ENCODE results near the gene MOCOS. TPM values are rescaled to one million over a fixed set of nuclear protein-coding genes. Genes with fewer than 3 reads are reported as not detected.

The MOCOS gene
- total RNA-seq, 1 experiment from 2014 or later: 12.1 TPM

DNA sequence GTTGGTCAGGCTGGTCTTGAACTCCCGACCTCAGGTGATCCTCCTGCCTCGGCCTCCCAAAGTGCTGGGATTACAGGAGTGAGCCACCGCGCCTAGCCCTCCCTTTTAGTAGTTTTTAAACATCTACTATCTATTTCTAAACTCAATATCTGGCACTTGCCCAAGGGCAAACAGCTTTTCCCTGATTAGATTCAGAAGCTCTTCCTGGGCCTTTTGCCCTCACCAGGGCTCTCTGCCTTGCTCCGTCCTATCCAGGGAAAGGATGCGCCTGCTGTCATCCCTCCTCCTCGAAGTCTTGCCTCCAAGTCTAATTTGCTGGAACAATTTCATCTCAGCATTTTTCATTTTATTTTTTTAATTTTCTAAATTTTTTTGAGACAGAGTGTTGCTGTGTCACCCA lies 68.8 kb downstream of the MOCOS start:
- H3K27me3 ChIP-seq (ENCODE audit: insufficient read depth, low read length): no peaks in the 10 kb centered on the region
- no peak overlapping the region for H2AFZ ChIP-seq (ENCODE audit: low read depth, low read length, poor library complexity, severe bottlenecking)
- intact Hi-C loops (cut with micrococcal nuclease): no loop called here
- H3K9ac ChIP-seq (ENCODE audit: low read length): no peak overlapping the region
- no peak for DNase-seq (ENCODE audit: low read depth, low spot score)
- H3K79me2 ChIP-seq (ENCODE audit: insufficient read depth, low read length): no peaks in the 10 kb centered on the region
- no peak overlapping the region for H3K27ac ChIP-seq (ENCODE audit: low read depth, low read length)
- no peaks in the 10 kb centered on the region for H3K9me3 ChIP-seq (ENCODE audit: control insufficient read depth in 1 of 2, insufficient read depth in 1 of 2, low read depth in 1 of 2, low read length in 2 of 2)
- no TSS peak for BruUV-seq (replicated peaks)
- ChIA-PET RAD21 (ENCODE audit: low non-redundant PET in 1 of 2, low total read pairs in 2 of 2, uncharacterized antibody in 2 of 2, unreplicated experiment in 2 of 2) (interaction anchor here in 1 of 2 experiments (0.7 kb wide), 1 partner anchor 47 kb away, joined by 3 read pairs; no protein-coding TSS in a partner anchor), POLR2A (no interaction called here), CTCF (no interaction called here)
- H3K36me3 ChIP-seq (ENCODE audit: control insufficient read depth in 1 of 2, insufficient read depth in 2 of 2, low read length in 2 of 2): no peaks in the 10 kb centered on the region
- no peak for TF ChIP-seq ATF3 (IDR thresholded peaks at IDR 0.05)
- no peak for TF ChIP-seq EZH2 (IDR thresholded peaks at IDR 0.05)
- no peak for TF ChIP-seq ZFX (IDR thresholded peaks at IDR 0.05)
- no peak for TF ChIP-seq SRF (IDR thresholded peaks at IDR 0.05; ENCODE audit: low read depth)
- no peak for TF ChIP-seq SP1 (IDR thresholded peaks at IDR 0.05; ENCODE audit: low read depth)
- no peak for TF ChIP-seq TCF7L2 (IDR thresholded peaks at IDR 0.05; ENCODE audit: borderline replicate concordance, extremely low read depth, insufficient read depth, insufficient read length)
- TF ChIP-seq, protein P1, sequence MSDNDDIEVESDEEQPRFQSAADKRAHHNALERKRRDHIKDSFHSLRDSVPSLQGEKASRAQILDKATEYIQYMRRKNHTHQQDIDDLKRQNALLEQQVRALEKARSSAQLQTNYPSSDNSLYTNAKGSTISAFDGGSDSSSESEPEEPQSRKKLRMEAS (IDR thresholded peaks at IDR 0.05): no peak
- no peak for TF ChIP-seq ELF1 (IDR thresholded peaks at IDR 0.05; ENCODE audit: borderline replicate concordance, low read depth)
- no peak for TF ChIP-seq FOSL1 (IDR thresholded peaks at IDR 0.05; ENCODE audit: low read depth)
- TF ChIP-seq POLR2AphosphoS5 (IDR thresholded peaks at IDR 0.05; ENCODE audit: low read depth, low read length): no peak
- no peak for TF ChIP-seq POLR2A (IDR thresholded peaks at IDR 0.05; ENCODE audit: borderline replicate concordance, extremely low read depth, insufficient read depth, insufficient read length)
- TF ChIP-seq CTCF (IDR thresholded peaks at IDR 0.05 in 2 of 3, conservative IDR thresholded peaks at IDR 0.05 in 1 of 3; ENCODE audit: borderline replicate concordance in 1 of 3, insufficient read depth in 1 of 3, low read depth in 2 of 3, low read length in 2 of 3): no peak
- TF ChIP-seq RAD21 (IDR thresholded peaks at IDR 0.05; ENCODE audit: low read depth): no peak
- TF ChIP-seq EGR1 (IDR thresholded peaks at IDR 0.05; ENCODE audit: low read depth): no peak
- no peak for TF ChIP-seq EZH2phosphoT487 (IDR thresholded peaks at IDR 0.05; ENCODE audit: borderline replicate concordance)
- TF ChIP-seq CEBPB (IDR thresholded peaks at IDR 0.05; ENCODE audit: low read depth): no peak
- TF ChIP-seq JUND (IDR thresholded peaks at IDR 0.05): no peak
- no peak for TF ChIP-seq ZNF274 (IDR thresholded peaks at IDR 0.05; ENCODE audit: low read depth, low read length)
- H4K20me1 ChIP-seq (ENCODE audit: insufficient read depth): no peaks in the 10 kb centered on the region
- no peaks in the 10 kb centered on the region for H3K9me2 ChIP-seq (ENCODE audit: insufficient read depth)
- no peak overlapping the region for H3K4me3 ChIP-seq (replicated peaks in 1 of 2; ENCODE audit: low read depth in 1 of 2, low read length in 2 of 2)
- no peak for ATAC-seq
- H3K4me1 ChIP-seq (ENCODE audit: control insufficient read depth in 1 of 2, insufficient read depth in 2 of 2, low read length in 2 of 2): no peaks in the 10 kb centered on the region
- no peak overlapping the region for H3K4me2 ChIP-seq (ENCODE audit: low read length)
